GM23338 (cell line): ENCODE measurements around the gene FXYD7. TPM values are rescaled to one million over a fixed set of nuclear protein-coding genes. Genes with fewer than 3 reads are reported as not detected.

Experiments used
- ATAC-seq: fragments of 200-7000 bp; cut with Tn5 transposase; 3 replicates; pipeline ENCODE4 v1.9.1; 2020
- DNase-seq: peaks from one replicate; pipeline ENCODE4 v3.0.0-alpha.2; 2015; ENCODE audit warnings: low spot score
- H2AFZ ChIP-seq: fragments of 200-600 bp; sonication (generic); 2 replicates; pipeline ENCODE4 v1.8.0; 2016; ENCODE audit warnings: antibody characterized with exemption, mild to moderate bottlenecking, moderate library complexity
- H3F3A ChIP-seq: fragments of 200-600 bp; sonication (generic); replicated peaks from 2 replicates; pipeline ENCODE4 v1.8.0; 2017; ENCODE audit warnings: antibody characterized with exemption, mixed run types, low read depth
- H3K27ac ChIP-seq: fragments of 200-600 bp; sonication (generic); 2 replicates; pipeline ENCODE4 v1.6.1; 2016; ENCODE audit warnings: low read depth
- H3K27me3 ChIP-seq: fragments of 200-600 bp; sonication (generic); 2 replicates; pipeline ENCODE4 v1.8.0; 2016; ENCODE audit warnings: mild to moderate bottlenecking, mixed run types, moderate library complexity; ENCODE audit not compliant: insufficient read depth
- H3K36me3 ChIP-seq: fragments of 200-600 bp; sonication (generic); 2 replicates; pipeline ENCODE4 v1.8.0; 2016; ENCODE audit warnings: mild to moderate bottlenecking; ENCODE audit not compliant: insufficient read depth
- H3K4me1 ChIP-seq: fragments of 200-600 bp; sonication (generic); 2 replicates; pipeline ENCODE4 v1.8.0; 2016; ENCODE audit warnings: mild to moderate bottlenecking, moderate library complexity; ENCODE audit not compliant: insufficient read depth
- H3K4me2 ChIP-seq: fragments of 200-600 bp; sonication (generic); 2 replicates; pipeline ENCODE4 v1.7.1; 2017; ENCODE audit warnings: mixed run types
- H3K4me3 ChIP-seq: fragments of 200-600 bp; sonication (generic); 2 replicates; pipeline ENCODE4 v1.6.1; 2016; ENCODE audit warnings: mixed run types
- H3K79me2 ChIP-seq: fragments of 200-600 bp; sonication (generic); replicated peaks from 2 replicates; pipeline ENCODE4 v1.8.0; 2017; ENCODE audit warnings: mild to moderate bottlenecking; ENCODE audit not compliant: insufficient read depth
- H3K9me2 ChIP-seq: fragments of 200-600 bp; sonication (generic); 2 replicates; pipeline ENCODE4 v1.8.0; 2017; ENCODE audit not compliant: insufficient read depth
- H4K20me1 ChIP-seq: fragments of 200-600 bp; sonication (generic); replicated peaks from 2 replicates; pipeline ENCODE4 v1.8.0; 2017; ENCODE audit warnings: mild to moderate bottlenecking; ENCODE audit not compliant: insufficient read depth
- H3K27ac Mint-ChIP-seq: 2 replicates; pipeline ENCODE4 v1.8.0; 2020; ENCODE audit warnings: inconsistent platforms, mild to moderate bottlenecking, moderate library complexity, mixed read lengths
- H3K27me3 Mint-ChIP-seq: 3 replicates; pipeline ENCODE4 v1.8.0; 2022; ENCODE audit warnings: low read depth, mild to moderate bottlenecking, moderate library complexity, mixed read lengths, inconsistent platforms; ENCODE audit not compliant: insufficient read depth, poor library complexity
- H3K36me3 Mint-ChIP-seq: 3 replicates; pipeline ENCODE4 v1.8.0; 2021; ENCODE audit warnings: low read depth, mild to moderate bottlenecking, inconsistent platforms, moderate library complexity, mixed read lengths
- H3K4me1 Mint-ChIP-seq: 3 replicates; pipeline ENCODE4 v1.8.0; 2020; ENCODE audit warnings: mild to moderate bottlenecking, inconsistent platforms, mixed read lengths
- H3K4me3 Mint-ChIP-seq: 3 replicates; pipeline ENCODE4 v1.8.0; 2021; ENCODE audit warnings: moderate library complexity, mild to moderate bottlenecking, inconsistent platforms, mixed read lengths
- H3K9me3 Mint-ChIP-seq: 3 replicates; pipeline ENCODE4 v1.8.0; 2020; ENCODE audit warnings: moderate library complexity, mild to moderate bottlenecking, inconsistent platforms, mixed read lengths
- CREB1 ChIP-seq: fragments of 250-450 bp; sonication (Bioruptor Pico); IDR thresholded peaks from 2 replicates; pipeline ENCODE4 v1.5.0; 2020; ENCODE audit warnings: low read depth, mild to moderate bottlenecking, moderate library complexity
- EZH2 ChIP-seq: fragments of 200-600 bp; sonication (generic); IDR thresholded peaks from one replicate; pipeline ENCODE4 v1.8.0; 2017; ENCODE audit warnings: antibody characterized with exemption, mild to moderate bottlenecking, low read depth; ENCODE audit not compliant: unreplicated experiment
- JUNB ChIP-seq: IDR thresholded peaks from one replicate; pipeline ENCODE4 v1.6.1; 2016; ENCODE audit warnings: antibody characterized with exemption; ENCODE audit not compliant: unreplicated experiment
- NANOG ChIP-seq: IDR thresholded peaks from 2 replicates; pipeline ENCODE4 v1.6.1; 2016; ENCODE audit warnings: antibody characterized with exemption, borderline replicate concordance
- STAT1 ChIP-seq: IDR thresholded peaks from one replicate; pipeline ENCODE4 v1.6.1; 2016; ENCODE audit warnings: antibody characterized with exemption; ENCODE audit not compliant: unreplicated experiment
- ZNF331 ChIP-seq: fragments of 250-450 bp; sonication (Bioruptor Pico); IDR thresholded peaks from 2 replicates; pipeline ENCODE4 v1.5.0; 2020; ENCODE audit warnings: low read depth, mild to moderate bottlenecking, moderate library complexity
- polyA plus RNA-seq: library from polyadenylated mRNA; unstranded; fragments of >200 nt; fragmentation: Nextera tagmentation; extraction: Ambion mirVana; gene quantifications from 2 replicates; pipeline ENCODE4 v1.2.1, GENCODE V29; 2016
- total RNA-seq: library from RNA; depleted of rRNA; stranded (reverse); fragments of >200 nt; shearing (Covaris generic); gene quantifications from 2 replicates; pipeline ENCODE4 v1.2.3, GENCODE V29; 2014
- TF ChIP-seq, protein P1 (sequence below), 2 experiments: fragments of 200-600 bp in 1 of 2; sonication (generic) in 1 of 2; conservative IDR thresholded peaks; 2 replicates each; pipeline versions ENCODE4 v1.5.1 to v1.6.1; 2016 to 2017; ENCODE audit warnings: antibody characterized with exemption in 2 of 2, low read depth in 2 of 2, mild to moderate bottlenecking in 2 of 2, moderate library complexity in 1 of 2
- TF ChIP-seq, protein P2 (sequence below): fragments of 250-450 bp; sonication (Bioruptor Pico); IDR thresholded peaks from 2 replicates; pipeline ENCODE4 v1.5.0; 2020; ENCODE audit warnings: mild to moderate bottlenecking, moderate library complexity
- TF ChIP-seq, protein P3 (sequence below): IDR thresholded peaks from one replicate; pipeline ENCODE4 v1.6.1; 2018; ENCODE audit warnings: antibody characterized with exemption; ENCODE audit not compliant: unreplicated experiment

FXYD7 gene
- total and polyA plus RNA-seq, 2 experiments from 2014 or later, result 9.6 to 44.0 TPM

DNA sequence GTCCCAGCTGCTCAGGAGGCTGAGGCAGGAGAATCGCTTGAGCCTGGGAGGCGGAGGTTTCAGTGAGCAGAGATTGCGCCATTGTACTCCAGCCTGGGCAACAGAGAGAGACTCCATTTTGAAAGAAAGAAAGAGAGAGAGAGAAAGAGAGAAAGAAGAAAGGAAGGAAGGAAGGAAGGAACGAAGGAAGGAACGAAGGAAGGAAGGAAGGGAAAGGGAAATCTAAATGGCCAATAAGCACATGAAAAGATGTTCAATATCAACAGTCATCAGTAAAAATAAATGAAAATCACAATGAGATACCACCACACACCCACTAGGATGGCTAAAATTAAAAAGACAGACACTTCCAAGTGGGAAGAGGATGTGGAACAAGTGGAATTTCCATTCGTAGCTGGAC, 31.2 kb downstream of the FXYD7 start:
- no peak overlapping the region for H3K27ac ChIP-seq
- Mint-ChIP-seq H3K4me3 (no peak overlapping the region), H3K27me3 (peaks cover 5% of the 10 kb centered on the region), H3K9me3 (peaks cover 8% of the 10 kb centered on the region), H3K36me3 (peaks cover 28% of the 10 kb centered on the region), H3K27ac (no peak overlapping the region), H3K4me1 (peaks cover 5% of the 10 kb centered on the region; the same call in 1 of the 3 replicates)
- H3K4me3 ChIP-seq, result no peak overlapping the region
- no peaks in the 10 kb centered on the region; the same call in 1 of the 2 replicates for H3K9me2 ChIP-seq
- DNase-seq (no peak), ATAC-seq (no peak)
- H3K36me3 ChIP-seq, result 0 out of 2 replicates have a peak, but pooled peaks cover 11% of the 10 kb centered on the region
- H3K27me3 ChIP-seq, result no peaks in the 10 kb centered on the region
- H3K4me2 ChIP-seq, result no peak overlapping the region
- no peaks in the 10 kb centered on the region for H3K79me2 ChIP-seq
- no peaks in the 10 kb centered on the region; the same call in 1 of the 2 replicates for H4K20me1 ChIP-seq
- no peaks in the 10 kb centered on the region for H3F3A ChIP-seq
- H3K4me1 ChIP-seq, result 0 out of 2 replicates have a peak, but pooled peaks cover 5% of the 10 kb centered on the region
- H2AFZ ChIP-seq, result no peak overlapping the region
- TF ChIP-seq NANOG, result no peak
- no peak for TF ChIP-seq EZH2
- TF ChIP-seq, protein P1, sequence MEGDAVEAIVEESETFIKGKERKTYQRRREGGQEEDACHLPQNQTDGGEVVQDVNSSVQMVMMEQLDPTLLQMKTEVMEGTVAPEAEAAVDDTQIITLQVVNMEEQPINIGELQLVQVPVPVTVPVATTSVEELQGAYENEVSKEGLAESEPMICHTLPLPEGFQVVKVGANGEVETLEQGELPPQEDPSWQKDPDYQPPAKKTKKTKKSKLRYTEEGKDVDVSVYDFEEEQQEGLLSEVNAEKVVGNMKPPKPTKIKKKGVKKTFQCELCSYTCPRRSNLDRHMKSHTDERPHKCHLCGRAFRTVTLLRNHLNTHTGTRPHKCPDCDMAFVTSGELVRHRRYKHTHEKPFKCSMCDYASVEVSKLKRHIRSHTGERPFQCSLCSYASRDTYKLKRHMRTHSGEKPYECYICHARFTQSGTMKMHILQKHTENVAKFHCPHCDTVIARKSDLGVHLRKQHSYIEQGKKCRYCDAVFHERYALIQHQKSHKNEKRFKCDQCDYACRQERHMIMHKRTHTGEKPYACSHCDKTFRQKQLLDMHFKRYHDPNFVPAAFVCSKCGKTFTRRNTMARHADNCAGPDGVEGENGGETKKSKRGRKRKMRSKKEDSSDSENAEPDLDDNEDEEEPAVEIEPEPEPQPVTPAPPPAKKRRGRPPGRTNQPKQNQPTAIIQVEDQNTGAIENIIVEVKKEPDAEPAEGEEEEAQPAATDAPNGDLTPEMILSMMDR (conservative IDR thresholded peaks at IDR 0.05; ENCODE audit: low read depth in 2 of 2), result no peak
- no peak for TF ChIP-seq JUNB
- TF ChIP-seq, protein P2, sequence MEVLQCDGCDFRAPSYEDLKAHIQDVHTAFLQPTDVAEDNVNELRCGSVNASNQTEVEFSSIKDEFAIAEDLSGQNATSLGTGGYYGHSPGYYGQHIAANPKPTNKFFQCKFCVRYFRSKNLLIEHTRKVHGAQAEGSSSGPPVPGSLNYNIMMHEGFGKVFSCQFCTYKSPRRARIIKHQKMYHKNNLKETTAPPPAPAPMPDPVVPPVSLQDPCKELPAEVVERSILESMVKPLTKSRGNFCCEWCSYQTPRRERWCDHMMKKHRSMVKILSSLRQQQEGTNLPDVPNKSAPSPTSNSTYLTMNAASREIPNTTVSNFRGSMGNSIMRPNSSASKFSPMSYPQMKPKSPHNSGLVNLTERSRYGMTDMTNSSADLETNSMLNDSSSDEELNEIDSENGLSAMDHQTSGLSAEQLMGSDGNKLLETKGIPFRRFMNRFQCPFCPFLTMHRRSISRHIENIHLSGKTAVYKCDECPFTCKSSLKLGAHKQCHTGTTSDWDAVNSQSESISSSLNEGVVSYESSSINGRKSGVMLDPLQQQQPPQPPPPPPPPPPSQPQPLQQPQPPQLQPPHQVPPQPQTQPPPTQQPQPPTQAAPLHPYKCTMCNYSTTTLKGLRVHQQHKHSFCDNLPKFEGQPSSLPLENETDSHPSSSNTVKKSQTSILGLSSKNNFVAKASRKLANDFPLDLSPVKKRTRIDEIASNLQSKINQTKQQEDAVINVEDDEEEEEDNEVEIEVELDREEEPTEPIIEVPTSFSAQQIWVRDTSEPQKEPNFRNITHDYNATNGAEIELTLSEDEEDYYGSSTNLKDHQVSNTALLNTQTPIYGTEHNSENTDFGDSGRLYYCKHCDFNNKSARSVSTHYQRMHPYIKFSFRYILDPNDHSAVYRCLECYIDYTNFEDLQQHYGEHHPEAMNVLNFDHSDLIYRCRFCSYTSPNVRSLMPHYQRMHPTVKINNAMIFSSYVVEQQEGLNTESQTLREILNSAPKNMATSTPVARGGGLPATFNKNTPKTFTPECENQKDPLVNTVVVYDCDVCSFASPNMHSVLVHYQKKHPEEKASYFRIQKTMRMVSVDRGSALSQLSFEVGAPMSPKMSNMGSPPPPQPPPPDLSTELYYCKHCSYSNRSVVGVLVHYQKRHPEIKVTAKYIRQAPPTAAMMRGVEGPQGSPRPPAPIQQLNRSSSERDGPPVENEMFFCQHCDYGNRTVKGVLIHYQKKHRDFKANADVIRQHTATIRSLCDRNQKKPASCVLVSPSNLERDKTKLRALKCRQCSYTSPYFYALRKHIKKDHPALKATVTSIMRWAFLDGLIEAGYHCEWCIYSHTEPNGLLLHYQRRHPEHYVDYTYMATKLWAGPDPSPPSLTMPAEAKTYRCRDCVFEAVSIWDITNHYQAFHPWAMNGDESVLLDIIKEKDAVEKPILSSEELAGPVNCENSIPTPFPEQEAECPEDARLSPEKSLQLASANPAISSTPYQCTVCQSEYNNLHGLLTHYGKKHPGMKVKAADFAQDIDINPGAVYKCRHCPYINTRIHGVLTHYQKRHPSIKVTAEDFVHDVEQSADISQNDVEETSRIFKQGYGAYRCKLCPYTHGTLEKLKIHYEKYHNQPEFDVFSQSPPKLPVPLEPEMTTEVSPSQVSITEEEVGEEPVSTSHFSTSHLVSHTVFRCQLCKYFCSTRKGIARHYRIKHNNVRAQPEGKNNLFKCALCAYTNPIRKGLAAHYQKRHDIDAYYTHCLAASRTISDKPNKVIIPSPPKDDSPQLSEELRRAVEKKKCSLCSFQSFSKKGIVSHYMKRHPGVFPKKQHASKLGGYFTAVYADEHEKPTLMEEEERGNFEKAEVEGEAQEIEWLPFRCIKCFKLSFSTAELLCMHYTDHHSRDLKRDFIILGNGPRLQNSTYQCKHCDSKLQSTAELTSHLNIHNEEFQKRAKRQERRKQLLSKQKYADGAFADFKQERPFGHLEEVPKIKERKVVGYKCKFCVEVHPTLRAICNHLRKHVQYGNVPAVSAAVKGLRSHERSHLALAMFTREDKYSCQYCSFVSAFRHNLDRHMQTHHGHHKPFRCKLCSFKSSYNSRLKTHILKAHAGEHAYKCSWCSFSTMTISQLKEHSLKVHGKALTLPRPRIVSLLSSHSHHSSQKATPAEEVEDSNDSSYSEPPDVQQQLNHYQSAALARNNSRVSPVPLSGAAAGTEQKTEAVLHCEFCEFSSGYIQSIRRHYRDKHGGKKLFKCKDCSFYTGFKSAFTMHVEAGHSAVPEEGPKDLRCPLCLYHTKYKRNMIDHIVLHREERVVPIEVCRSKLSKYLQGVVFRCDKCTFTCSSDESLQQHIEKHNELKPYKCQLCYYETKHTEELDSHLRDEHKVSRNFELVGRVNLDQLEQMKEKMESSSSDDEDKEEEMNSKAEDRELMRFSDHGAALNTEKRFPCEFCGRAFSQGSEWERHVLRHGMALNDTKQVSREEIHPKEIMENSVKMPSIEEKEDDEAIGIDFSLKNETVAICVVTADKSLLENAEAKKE (CRISPR knock-in tag), result no peak
- no peak for TF ChIP-seq STAT1
- TF ChIP-seq, protein P3, sequence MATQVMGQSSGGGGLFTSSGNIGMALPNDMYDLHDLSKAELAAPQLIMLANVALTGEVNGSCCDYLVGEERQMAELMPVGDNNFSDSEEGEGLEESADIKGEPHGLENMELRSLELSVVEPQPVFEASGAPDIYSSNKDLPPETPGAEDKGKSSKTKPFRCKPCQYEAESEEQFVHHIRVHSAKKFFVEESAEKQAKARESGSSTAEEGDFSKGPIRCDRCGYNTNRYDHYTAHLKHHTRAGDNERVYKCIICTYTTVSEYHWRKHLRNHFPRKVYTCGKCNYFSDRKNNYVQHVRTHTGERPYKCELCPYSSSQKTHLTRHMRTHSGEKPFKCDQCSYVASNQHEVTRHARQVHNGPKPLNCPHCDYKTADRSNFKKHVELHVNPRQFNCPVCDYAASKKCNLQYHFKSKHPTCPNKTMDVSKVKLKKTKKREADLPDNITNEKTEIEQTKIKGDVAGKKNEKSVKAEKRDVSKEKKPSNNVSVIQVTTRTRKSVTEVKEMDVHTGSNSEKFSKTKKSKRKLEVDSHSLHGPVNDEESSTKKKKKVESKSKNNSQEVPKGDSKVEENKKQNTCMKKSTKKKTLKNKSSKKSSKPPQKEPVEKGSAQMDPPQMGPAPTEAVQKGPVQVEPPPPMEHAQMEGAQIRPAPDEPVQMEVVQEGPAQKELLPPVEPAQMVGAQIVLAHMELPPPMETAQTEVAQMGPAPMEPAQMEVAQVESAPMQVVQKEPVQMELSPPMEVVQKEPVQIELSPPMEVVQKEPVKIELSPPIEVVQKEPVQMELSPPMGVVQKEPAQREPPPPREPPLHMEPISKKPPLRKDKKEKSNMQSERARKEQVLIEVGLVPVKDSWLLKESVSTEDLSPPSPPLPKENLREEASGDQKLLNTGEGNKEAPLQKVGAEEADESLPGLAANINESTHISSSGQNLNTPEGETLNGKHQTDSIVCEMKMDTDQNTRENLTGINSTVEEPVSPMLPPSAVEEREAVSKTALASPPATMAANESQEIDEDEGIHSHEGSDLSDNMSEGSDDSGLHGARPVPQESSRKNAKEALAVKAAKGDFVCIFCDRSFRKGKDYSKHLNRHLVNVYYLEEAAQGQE, result no peak
- no peak for TF ChIP-seq ZNF331 (CRISPR knock-in tag)
- TF ChIP-seq CREB1, result no peak
